ENCODE results near the gene ISL1.

Gene ISL1

GRCh38 chr5:51378061-51378409, 5.2 kb upstream of the ISL1 start:
- Histone ChIP-seq H3K36me3 (no peaks in the 10 kb centered on the region), H3K4me3 (ENCODE audit: low read depth, low read length) (no peak overlapping the region), H3K27ac (no peak overlapping the region), H3K27me3 (ENCODE audit: insufficient read depth, low read depth, severe bottlenecking) (peaks cover 89% of the 10 kb centered on the region), H3K9me3 (ENCODE audit: severe bottlenecking) (peaks cover 4% of the 10 kb centered on the region)
- TF ChIP-seq CTCF (IDR thresholded peaks at IDR 0.05; ENCODE audit: low read depth, low read length), result no peak
- no peak for DNase-seq

DNA sequence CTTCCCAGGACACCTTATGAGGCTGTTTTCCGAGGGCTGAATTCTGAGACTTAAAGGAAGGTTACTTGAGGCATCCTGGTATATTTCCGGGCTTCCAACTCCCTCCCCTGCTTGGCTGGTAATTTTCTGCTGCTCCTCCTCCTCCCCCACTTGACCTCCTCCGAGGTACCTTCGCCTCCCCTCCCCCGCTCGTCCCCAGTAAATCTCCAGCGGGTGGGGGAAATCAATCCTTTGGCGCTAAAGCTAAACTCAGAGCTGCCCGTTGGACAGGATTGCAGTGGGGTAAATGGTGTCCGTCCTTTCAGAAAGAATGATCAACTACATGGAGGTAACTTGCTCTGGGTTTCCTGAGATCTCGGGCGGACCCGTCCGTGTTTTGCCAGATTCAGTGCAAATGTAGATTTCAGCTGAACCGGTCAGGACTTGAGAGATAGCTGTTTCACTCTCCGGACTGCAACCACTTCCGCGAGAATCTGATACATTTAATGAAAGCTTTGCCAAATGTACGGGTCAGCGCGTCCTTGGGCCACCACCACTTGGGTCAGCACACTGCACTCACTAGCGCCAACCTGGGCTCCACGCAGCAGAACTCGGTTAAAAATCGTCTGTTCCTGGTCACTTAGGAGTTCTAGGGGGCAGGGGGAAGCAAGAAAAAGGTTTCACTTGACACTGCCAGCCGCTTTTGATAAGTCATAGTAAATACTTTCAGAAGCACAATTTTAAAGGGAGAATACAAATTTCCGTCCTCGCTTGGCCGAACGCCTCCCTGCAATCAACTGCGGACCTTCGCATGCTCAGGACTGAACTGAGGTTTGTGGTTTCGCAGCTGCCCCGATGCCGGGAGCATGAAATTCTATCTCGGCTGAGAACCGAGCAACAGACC, 4.6 kb upstream of the ISL1 start:
- H3K4me3 ChIP-seq (ENCODE audit: low read depth, low read length), result no peak overlapping the region

GRCh38 chr5:51379331-51379700, 3.9 kb upstream of the ISL1 start:
- Histone ChIP-seq H3K4me3 (ENCODE audit: low read depth, low read length) (no peak overlapping the region), H3K36me3 (no peaks in the 10 kb centered on the region), H3K9me3 (ENCODE audit: severe bottlenecking) (peaks cover 8% of the 10 kb centered on the region), H3K27me3 (ENCODE audit: insufficient read depth, low read depth, severe bottlenecking) (peaks cover 92% of the 10 kb centered on the region), H3K27ac (no peak overlapping the region)
- TF ChIP-seq CTCF (IDR thresholded peaks at IDR 0.05; ENCODE audit: low read depth, low read length), result no peak
- DNase-seq, result no peak

More for the DNA sequence above, 4.6 kb upstream of the ISL1 start:
- peaks cover 91% of the 10 kb centered on the region for H3K27me3 ChIP-seq (ENCODE audit: insufficient read depth, low read depth, severe bottlenecking)
- no peak for TF ChIP-seq CTCF (IDR thresholded peaks at IDR 0.05; ENCODE audit: low read depth, low read length)
- peaks cover 8% of the 10 kb centered on the region for H3K9me3 ChIP-seq (ENCODE audit: severe bottlenecking)
- H3K36me3 ChIP-seq, result no peaks in the 10 kb centered on the region
- no peak for DNase-seq
- no peak overlapping the region for H3K27ac ChIP-seq

DNA sequence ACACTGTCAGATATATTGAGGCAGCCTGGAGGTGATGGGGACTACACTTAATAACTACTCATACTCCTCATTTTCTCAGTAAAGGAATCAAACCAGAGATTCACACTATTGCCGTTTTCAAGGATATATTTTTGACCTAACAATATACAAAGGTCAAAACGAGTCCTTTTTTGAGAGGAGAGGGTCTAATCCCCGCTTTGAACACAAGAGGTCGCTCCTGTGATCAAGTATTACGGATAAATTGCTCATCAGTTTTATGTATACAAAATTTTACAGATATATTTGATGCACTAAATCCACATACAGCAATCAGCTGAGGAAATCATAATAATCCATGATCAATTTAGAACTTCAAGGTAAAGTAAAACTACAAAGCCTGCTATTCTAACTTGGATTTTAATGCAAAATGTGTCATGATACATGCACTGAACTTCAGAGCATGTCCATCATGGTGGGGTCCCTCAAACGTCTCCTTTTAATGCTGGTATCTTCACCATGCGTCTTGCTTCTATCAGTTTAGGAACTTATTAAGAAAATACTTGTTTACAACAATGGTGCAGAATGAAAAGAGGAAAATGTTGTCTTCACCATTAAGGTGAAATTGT, 2.5 kb upstream of the ISL1 start:
- no peak for DNase-seq
- Histone ChIP-seq H3K27ac (no peak overlapping the region), H3K9me3 (ENCODE audit: severe bottlenecking) (peaks cover 8% of the 10 kb centered on the region), H3K4me3 (ENCODE audit: low read depth, low read length) (no peak overlapping the region), H3K27me3 (ENCODE audit: insufficient read depth, low read depth, severe bottlenecking) (peaks cover 95% of the 10 kb centered on the region), H3K36me3 (no peaks in the 10 kb centered on the region)
- TF ChIP-seq CTCF (IDR thresholded peaks at IDR 0.05; ENCODE audit: low read depth, low read length), result peak; percentile 44

DNA sequence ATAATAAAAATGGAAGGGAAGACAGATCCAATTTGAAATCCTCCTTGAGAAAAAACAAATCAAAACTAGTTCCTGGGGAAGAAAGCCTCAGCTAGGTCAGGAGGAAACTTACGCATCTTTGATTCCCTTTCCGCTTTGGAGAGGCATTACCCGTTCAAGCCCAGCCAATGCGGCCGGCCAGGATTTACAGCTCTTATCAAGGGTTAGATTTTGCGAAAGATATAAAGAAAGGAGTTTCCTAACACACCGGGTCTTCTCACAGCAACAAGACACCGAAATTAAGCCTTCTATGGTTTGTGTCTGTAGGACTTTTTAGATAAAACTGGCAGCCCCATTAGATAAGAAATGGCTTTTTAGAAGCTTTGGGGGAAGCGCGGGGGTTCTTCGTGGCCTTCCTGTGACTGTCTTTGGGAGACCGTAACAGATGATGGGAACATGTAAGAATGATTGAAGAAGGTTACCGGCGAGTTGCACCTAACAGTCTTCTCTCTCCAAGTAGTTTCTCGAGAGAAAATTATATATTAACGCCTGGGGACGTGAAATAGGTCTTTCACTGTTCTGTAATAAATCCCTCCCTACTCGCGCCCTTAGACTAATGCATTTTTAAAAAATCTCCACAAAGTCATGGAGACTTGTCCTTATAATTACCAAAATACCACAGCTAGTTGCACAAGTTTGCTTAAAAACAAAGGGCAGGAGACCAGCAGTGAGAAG, 1.3 kb upstream of the ISL1 start:
- DNase-seq, result no peak
- H3K4me3 ChIP-seq (ENCODE audit: low read depth, low read length), result no peak overlapping the region
- H3K27me3 ChIP-seq (ENCODE audit: insufficient read depth, low read depth, severe bottlenecking), result peaks cover 95% of the 10 kb centered on the region
- no peaks in the 10 kb centered on the region for H3K36me3 ChIP-seq
- peaks cover 8% of the 10 kb centered on the region for H3K9me3 ChIP-seq (ENCODE audit: severe bottlenecking)
- no peak overlapping the region for H3K27ac ChIP-seq
- no peak for TF ChIP-seq CTCF (IDR thresholded peaks at IDR 0.05; ENCODE audit: low read depth, low read length)

All from WERI-Rb-1 (cell line).